ENCODE results near the gene SMCO4. TPM values are rescaled to one million over a fixed set of nuclear protein-coding genes. Genes with fewer than 3 reads are reported as not detected.

The SMCO4 gene
- total RNA-seq, 2 donors from 2014 or later: 9.7 to 80.1 TPM

DNA sequence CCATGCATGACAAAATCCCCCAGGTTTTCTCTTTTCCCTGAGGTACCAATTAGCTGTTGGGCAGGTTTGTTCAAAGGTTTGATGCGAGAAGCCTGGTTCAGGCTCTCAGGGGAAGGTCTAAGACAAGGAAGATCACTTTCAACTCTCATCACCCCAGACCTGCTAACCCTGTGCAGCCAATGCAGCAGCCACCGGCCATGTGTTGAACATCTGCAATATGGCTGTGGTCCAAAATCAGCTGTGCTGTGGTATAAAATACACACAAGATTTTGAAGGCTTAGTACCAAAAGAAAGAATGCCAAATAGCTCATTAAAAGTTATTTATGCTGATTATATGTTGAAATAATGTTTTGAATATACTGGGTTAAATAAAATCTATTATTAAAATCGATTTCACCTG, 58.5 kb downstream of the SMCO4 start:
- ATAC-seq (ENCODE audit: insufficient number of reproducible peaks, low FRiP score, low read depth) (no peak), DNase-seq (ENCODE audit: low spot score) (no peak)
- peaks cover 3 to 6% of the 10 kb centered on the region in 2 donors for H3K4me1 ChIP-seq (ENCODE audit: control insufficient read depth in 1 of 2, low read depth in 2 of 2)
- TF ChIP-seq, protein P1, sequence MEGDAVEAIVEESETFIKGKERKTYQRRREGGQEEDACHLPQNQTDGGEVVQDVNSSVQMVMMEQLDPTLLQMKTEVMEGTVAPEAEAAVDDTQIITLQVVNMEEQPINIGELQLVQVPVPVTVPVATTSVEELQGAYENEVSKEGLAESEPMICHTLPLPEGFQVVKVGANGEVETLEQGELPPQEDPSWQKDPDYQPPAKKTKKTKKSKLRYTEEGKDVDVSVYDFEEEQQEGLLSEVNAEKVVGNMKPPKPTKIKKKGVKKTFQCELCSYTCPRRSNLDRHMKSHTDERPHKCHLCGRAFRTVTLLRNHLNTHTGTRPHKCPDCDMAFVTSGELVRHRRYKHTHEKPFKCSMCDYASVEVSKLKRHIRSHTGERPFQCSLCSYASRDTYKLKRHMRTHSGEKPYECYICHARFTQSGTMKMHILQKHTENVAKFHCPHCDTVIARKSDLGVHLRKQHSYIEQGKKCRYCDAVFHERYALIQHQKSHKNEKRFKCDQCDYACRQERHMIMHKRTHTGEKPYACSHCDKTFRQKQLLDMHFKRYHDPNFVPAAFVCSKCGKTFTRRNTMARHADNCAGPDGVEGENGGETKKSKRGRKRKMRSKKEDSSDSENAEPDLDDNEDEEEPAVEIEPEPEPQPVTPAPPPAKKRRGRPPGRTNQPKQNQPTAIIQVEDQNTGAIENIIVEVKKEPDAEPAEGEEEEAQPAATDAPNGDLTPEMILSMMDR (IDR thresholded peaks at IDR 0.05): no peak
- H3K4me3 ChIP-seq: no peak overlapping the region
- no peaks in the 10 kb centered on the region for H3K27me3 ChIP-seq (replicated peaks; ENCODE audit: insufficient read depth)
- no peak overlapping the region for H3K27ac ChIP-seq
- H3K36me3 ChIP-seq: peaks cover 2% of the 10 kb centered on the region
- H3K9me3 ChIP-seq: no peaks in the 10 kb centered on the region

DNA sequence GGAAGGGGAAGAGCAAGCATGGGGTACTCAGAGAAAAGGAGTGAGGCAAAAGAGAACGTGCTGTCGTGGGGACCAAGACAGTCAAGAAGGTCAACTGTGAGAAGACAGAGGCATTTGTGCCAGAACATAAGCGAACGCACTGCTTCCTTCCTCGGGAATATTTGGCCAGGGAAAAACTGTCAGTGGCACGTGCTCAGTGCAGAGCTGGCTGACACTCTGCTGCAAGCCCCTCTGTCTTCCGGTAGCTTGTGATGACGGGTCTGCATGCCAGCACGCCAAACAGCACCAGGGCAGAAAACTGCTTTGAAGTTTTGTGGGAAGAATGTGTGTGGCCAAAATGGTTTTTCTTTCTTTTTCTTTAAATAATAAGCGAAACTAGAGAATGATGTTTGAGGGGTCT, 60.6 kb downstream of the SMCO4 start:
- no peaks in the 10 kb centered on the region for H3K9me3 ChIP-seq
- H3K4me3 ChIP-seq: no peak overlapping the region
- ATAC-seq (ENCODE audit: insufficient number of reproducible peaks, low FRiP score, low read depth) (no peak), DNase-seq (ENCODE audit: low spot score) (no peak)
- no peaks in the 10 kb centered on the region for H3K27me3 ChIP-seq (replicated peaks; ENCODE audit: insufficient read depth)
- H3K4me1 ChIP-seq (ENCODE audit: control insufficient read depth in 1 of 2, low read depth in 2 of 2): peaks cover 3 to 6% of the 10 kb centered on the region in 2 donors
- H3K36me3 ChIP-seq: peaks cover 7% of the 10 kb centered on the region
- TF ChIP-seq, protein P1 (IDR thresholded peaks at IDR 0.05): no peak
- no peak overlapping the region for H3K27ac ChIP-seq

DNA sequence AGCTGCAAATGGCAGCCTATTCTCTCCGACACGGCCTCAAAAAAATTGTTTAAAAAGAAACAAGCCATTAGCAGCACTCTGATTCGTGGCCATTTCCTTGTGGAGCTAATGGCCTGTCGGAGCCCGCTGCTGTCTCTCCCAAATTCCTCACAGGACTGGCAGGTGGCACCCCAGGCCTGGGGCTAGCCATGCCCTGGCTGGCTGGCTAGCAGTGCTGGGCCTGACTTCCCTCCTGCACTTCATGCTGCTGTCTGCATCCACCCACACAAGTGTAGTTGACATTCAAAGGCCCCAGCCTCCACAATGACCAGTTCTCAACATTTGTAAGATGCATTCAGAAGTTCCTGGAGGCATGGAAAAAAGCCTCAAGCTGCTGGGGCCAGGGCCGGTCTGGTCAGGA, 61.5 kb downstream of the SMCO4 start:
- no peak overlapping the region for H3K4me3 ChIP-seq
- DNase-seq (ENCODE audit: low spot score): no peak
- no peaks in the 10 kb centered on the region for H3K27me3 ChIP-seq (replicated peaks; ENCODE audit: insufficient read depth)
- H3K4me1 ChIP-seq (ENCODE audit: control insufficient read depth in 1 of 2, low read depth in 2 of 2): peaks cover 3 to 6% of the 10 kb centered on the region in 2 donors
- ATAC-seq (ENCODE audit: insufficient number of reproducible peaks, low FRiP score, low read depth): no peak
- TF ChIP-seq, protein P1 (IDR thresholded peaks at IDR 0.05): no peak
- no peak overlapping the region for H3K27ac ChIP-seq
- peaks cover 10% of the 10 kb centered on the region for H3K36me3 ChIP-seq
- no peaks in the 10 kb centered on the region for H3K9me3 ChIP-seq

DNA sequence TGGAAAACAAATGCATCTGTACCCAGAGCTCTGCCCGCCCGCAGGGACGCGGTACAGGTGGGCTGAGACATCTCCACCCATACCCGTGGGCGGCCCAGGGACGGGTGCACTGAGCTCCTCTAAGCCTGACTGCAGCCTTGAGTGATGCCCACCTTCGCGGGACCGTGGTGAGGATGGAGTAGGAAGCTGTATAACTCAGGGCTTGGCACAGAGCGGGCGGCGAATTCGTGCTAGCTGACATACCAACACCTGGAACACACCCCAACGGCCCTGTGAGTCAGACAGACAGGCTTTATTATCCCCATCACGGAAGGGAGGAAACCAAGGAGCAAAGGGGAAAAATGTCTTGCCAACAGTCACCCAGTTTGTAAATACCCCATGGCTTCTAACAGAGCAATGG, 61.9 kb downstream of the SMCO4 start:
- H3K27me3 ChIP-seq (replicated peaks; ENCODE audit: insufficient read depth): no peaks in the 10 kb centered on the region
- DNase-seq (ENCODE audit: low spot score) (no peak), ATAC-seq (ENCODE audit: insufficient number of reproducible peaks, low FRiP score, low read depth) (no peak)
- peaks cover 3 to 6% of the 10 kb centered on the region in 2 donors for H3K4me1 ChIP-seq (ENCODE audit: control insufficient read depth in 1 of 2, low read depth in 2 of 2)
- TF ChIP-seq, protein P1 (IDR thresholded peaks at IDR 0.05): no peak
- H3K36me3 ChIP-seq: peaks cover 10% of the 10 kb centered on the region
- no peak overlapping the region for H3K4me3 ChIP-seq
- no peaks in the 10 kb centered on the region for H3K9me3 ChIP-seq
- H3K27ac ChIP-seq: no peak overlapping the region

DNA sequence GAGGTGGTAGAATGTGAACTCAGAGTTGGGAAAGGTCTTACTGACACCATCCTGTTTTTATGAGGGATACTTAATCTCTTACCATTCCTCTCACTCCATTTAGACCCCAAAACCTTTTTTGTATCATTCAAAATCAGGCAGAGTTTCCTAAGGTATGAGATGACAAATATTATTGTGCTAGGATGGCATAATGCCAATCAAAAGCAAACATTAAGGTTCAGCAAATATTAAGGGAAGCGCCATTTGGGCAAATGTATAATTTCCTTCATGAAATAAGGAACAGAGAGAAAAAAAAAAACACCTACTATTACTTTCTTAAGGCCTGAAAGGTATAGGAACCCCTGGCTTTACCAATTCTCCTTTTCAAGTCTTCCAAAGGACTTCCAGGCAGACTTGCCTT, 62.4 kb downstream of the SMCO4 start:
- TF ChIP-seq, protein P1 (IDR thresholded peaks at IDR 0.05): no peak
- H3K27me3 ChIP-seq (replicated peaks; ENCODE audit: insufficient read depth): no peaks in the 10 kb centered on the region
- ATAC-seq (ENCODE audit: insufficient number of reproducible peaks, low FRiP score, low read depth): no peak
- H3K4me3 ChIP-seq: no peak overlapping the region
- peaks cover 3 to 6% of the 10 kb centered on the region in 2 donors for H3K4me1 ChIP-seq (ENCODE audit: control insufficient read depth in 1 of 2, low read depth in 2 of 2)
- H3K36me3 ChIP-seq: peaks cover 10% of the 10 kb centered on the region
- no peak overlapping the region for H3K27ac ChIP-seq
- no peaks in the 10 kb centered on the region for H3K9me3 ChIP-seq
- DNase-seq (ENCODE audit: low spot score): no peak

Measured in thoracic aorta (tissue), 2 donors.